ENCODE data around the gene ZBTB20. TPM values are rescaled to one million over a fixed set of nuclear protein-coding genes. Genes with fewer than 3 reads are reported as not detected.

Gene ZBTB20
- total RNA-seq, 1 donor from 2014 or later: 30.4 TPM

DNA sequence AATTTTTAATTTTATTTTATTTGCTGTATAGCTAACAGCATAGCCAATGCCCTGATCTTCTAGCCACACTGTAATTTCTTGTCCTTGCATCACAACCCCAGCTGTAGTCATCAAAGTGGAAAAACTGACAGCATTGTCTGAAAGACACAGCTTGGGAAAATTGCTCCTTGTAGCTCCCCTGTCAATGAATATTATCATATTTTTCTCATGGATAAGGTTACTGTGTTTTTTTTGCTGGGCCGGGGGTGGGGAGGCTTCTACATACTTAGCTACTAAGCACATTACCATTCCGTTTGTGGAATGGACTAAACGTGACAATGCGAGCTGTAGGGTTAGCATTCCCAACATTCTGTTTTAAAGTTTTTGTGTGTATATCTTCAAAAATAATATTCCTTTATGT lies 472.0 kb downstream of the ZBTB20 start:
- DNase-seq (ENCODE audit: low spot score in 2 of 2, unreplicated experiment in 2 of 2): no peak
- H3K27ac Mint-ChIP-seq: no peak overlapping the region
- no peak for TF ChIP-seq CTCF (IDR thresholded peaks at IDR 0.05; ENCODE audit: unreplicated experiment)
- H3K27me3 Mint-ChIP-seq (ENCODE audit: low read depth): no peaks in the 10 kb centered on the region
- H3K4me3 Mint-ChIP-seq: no peak overlapping the region
- peaks cover 2% of the 10 kb centered on the region for H3K36me3 Mint-ChIP-seq
- peaks cover 6% of the 10 kb centered on the region for H3K9me3 Mint-ChIP-seq
- H3K4me1 Mint-ChIP-seq: no peaks in the 10 kb centered on the region

GRCh38 chr3:114674036-114674435 lies 473.1 kb downstream of the ZBTB20 start:
- Mint-ChIP-seq H3K4me1 (no peaks in the 10 kb centered on the region), H3K27me3 (ENCODE audit: low read depth) (no peaks in the 10 kb centered on the region), H3K27ac (no peak overlapping the region), H3K9me3 (no peaks in the 10 kb centered on the region), H3K36me3 (no peaks in the 10 kb centered on the region), H3K4me3 (no peak overlapping the region)
- DNase-seq (ENCODE audit: low spot score in 2 of 2, unreplicated experiment in 2 of 2): no peak
- no peak for TF ChIP-seq CTCF (IDR thresholded peaks at IDR 0.05; ENCODE audit: unreplicated experiment)

DNA sequence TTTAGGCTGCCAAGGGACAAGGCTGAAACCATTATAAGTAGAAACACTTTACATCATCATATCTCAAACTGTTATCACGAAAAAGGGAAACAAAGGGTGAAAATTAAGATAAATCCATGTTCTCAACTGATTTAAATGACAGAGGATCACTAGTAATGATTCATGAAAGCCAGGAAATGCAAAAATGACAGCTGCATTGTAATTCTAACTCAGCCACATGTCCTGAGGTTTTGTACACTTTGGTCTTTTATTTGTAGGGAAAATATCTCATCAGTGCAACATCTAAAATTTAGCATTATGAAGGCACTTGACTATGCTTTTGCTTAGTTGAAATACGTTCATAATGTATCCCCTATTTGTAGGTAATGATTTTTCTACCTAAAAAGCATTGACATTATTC lies 473.6 kb downstream of the ZBTB20 start:
- TF ChIP-seq CTCF (IDR thresholded peaks at IDR 0.05; ENCODE audit: unreplicated experiment): no peak
- DNase-seq (ENCODE audit: low spot score in 2 of 2, unreplicated experiment in 2 of 2): no peak
- Mint-ChIP-seq H3K36me3 (no peaks in the 10 kb centered on the region), H3K27me3 (ENCODE audit: low read depth) (no peaks in the 10 kb centered on the region), H3K4me3 (no peak overlapping the region), H3K9me3 (no peaks in the 10 kb centered on the region), H3K27ac (no peak overlapping the region), H3K4me1 (no peaks in the 10 kb centered on the region)

- Mint-ChIP-seq H3K4me1 (no peaks in the 10 kb centered on the region), H3K4me3 (no peak overlapping the region), H3K27me3 (ENCODE audit: low read depth) (no peaks in the 10 kb centered on the region), H3K9me3 (no peaks in the 10 kb centered on the region), H3K36me3 (no peaks in the 10 kb centered on the region), H3K27ac (no peak overlapping the region)
- no peak for DNase-seq (ENCODE audit: low spot score in 2 of 2, unreplicated experiment in 2 of 2)
- TF ChIP-seq CTCF (IDR thresholded peaks at IDR 0.05; ENCODE audit: unreplicated experiment): no peak
Observed at GRCh38 chr3:114672692-114673447, 474.2 kb downstream of the ZBTB20 start.

GRCh38 chr3:114671741-114672510 lies 475.2 kb downstream of the ZBTB20 start:
- no peak for TF ChIP-seq CTCF (IDR thresholded peaks at IDR 0.05; ENCODE audit: unreplicated experiment)
- no peak overlapping the region for H3K27ac Mint-ChIP-seq
- no peaks in the 10 kb centered on the region for H3K36me3 Mint-ChIP-seq
- no peaks in the 10 kb centered on the region for H3K27me3 Mint-ChIP-seq (ENCODE audit: low read depth)
- H3K4me1 Mint-ChIP-seq: no peaks in the 10 kb centered on the region
- H3K4me3 Mint-ChIP-seq: no peak overlapping the region
- DNase-seq (ENCODE audit: low spot score in 2 of 2, unreplicated experiment in 2 of 2): no peak
- no peaks in the 10 kb centered on the region for H3K9me3 Mint-ChIP-seq

Measured in mesothelial cell of epicardium (in vitro differentiated cells).